Lower leg skin (tissue), 4 donors: ENCODE results near the gene RAPGEF2. TPM values are rescaled to one million over a fixed set of nuclear protein-coding genes. Genes with fewer than 3 reads are reported as not detected.
"Not testable (repeated sequence)": the region's sequence is repeated elsewhere in the genome, so short reads cannot be mapped to it uniquely, and the experiment has no call there.

Experiments used
- DNase-seq, 2 donors: peaks; one replicate each; pipeline ENCODE4 v3.0.0-alpha.2; 2019; ENCODE audit warnings: low spot score in 2 of 2
- H3K4me3 ChIP-seq: fragments of 200-600 bp; sonication (generic); 2 replicates; pipeline ENCODE4 v1.5.1; 2017; ENCODE audit warnings: mild to moderate bottlenecking, low read depth; ENCODE audit not compliant: poor library complexity, severe bottlenecking
- POLR2A ChIP-seq, 2 donors: fragments of 450-650 bp; IDR thresholded peaks; one replicate each; pipeline ENCODE4 v1.6.1; 2016 to 2017; ENCODE audit warnings: antibody characterized with exemption in 2 of 2, mild to moderate bottlenecking in 1 of 2, moderate library complexity in 1 of 2
- WGBS, 2 donors: methylation state at CpG; one replicate each; pipeline ENCODE4 v1.1.5; 2018; 5-methylcytosine and 5-hydroxymethylcytosine counted together
- intact Hi-C: fragments of 100-400 bp; cut with DNase I; formaldehyde crosslinking; loops from one replicate; pipeline ENCODE4 v1.15.0; 2023; ENCODE audit warnings: low total_unique reads
- total RNA-seq, 4 donors: library from RNA; depleted of rRNA; stranded (reverse); fragments of >200 nt; gene quantifications; one replicate each; pipeline ENCODE4 v1.1.0, GENCODE V29; 2016
- TF ChIP-seq, protein P1 (sequence below), 3 donors: fragments of 450-650 bp; IDR thresholded peaks; one replicate each; pipeline ENCODE4 v1.5.1; 2016; ENCODE audit warnings: antibody characterized with exemption in 3 of 3, mild to moderate bottlenecking in 3 of 3, moderate library complexity in 2 of 3

The RAPGEF2 gene
- total RNA-seq, 4 donors from 2014 or later, result 38.3 to 51.7 (median 40.4) TPM

DNA sequence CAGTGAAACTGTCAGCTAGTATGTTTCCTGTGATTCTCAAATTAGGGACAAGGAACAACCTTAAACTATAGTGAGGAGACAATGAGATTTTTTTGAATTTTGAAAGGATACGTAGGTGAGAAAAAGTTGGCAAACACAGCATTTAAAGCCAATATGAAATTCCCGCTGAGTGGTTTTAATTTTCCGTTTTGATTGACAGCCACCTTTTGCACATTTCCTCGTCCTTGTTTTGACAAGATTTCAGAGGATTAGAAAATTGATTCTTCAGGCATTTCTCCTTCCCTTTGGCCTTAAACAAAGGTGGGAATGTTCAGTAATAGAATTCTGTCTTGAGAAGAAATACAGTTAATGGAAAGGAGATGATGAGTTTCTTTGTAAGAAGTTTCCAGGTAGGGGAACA, 52.2 kb downstream of the RAPGEF2 start:
- no peak for DNase-seq
- H3K4me3 ChIP-seq, result no peak overlapping the region
- WGBS, 2 donors, result 82 to 83% methylated on average over 4 of the region's 4 CpGs
- intact Hi-C loops, result no loop called here
- TF ChIP-seq POLR2A (IDR thresholded peaks at IDR 0.05), result no peak
- TF ChIP-seq, protein P1, sequence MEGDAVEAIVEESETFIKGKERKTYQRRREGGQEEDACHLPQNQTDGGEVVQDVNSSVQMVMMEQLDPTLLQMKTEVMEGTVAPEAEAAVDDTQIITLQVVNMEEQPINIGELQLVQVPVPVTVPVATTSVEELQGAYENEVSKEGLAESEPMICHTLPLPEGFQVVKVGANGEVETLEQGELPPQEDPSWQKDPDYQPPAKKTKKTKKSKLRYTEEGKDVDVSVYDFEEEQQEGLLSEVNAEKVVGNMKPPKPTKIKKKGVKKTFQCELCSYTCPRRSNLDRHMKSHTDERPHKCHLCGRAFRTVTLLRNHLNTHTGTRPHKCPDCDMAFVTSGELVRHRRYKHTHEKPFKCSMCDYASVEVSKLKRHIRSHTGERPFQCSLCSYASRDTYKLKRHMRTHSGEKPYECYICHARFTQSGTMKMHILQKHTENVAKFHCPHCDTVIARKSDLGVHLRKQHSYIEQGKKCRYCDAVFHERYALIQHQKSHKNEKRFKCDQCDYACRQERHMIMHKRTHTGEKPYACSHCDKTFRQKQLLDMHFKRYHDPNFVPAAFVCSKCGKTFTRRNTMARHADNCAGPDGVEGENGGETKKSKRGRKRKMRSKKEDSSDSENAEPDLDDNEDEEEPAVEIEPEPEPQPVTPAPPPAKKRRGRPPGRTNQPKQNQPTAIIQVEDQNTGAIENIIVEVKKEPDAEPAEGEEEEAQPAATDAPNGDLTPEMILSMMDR (IDR thresholded peaks at IDR 0.05), result no peak

DNA sequence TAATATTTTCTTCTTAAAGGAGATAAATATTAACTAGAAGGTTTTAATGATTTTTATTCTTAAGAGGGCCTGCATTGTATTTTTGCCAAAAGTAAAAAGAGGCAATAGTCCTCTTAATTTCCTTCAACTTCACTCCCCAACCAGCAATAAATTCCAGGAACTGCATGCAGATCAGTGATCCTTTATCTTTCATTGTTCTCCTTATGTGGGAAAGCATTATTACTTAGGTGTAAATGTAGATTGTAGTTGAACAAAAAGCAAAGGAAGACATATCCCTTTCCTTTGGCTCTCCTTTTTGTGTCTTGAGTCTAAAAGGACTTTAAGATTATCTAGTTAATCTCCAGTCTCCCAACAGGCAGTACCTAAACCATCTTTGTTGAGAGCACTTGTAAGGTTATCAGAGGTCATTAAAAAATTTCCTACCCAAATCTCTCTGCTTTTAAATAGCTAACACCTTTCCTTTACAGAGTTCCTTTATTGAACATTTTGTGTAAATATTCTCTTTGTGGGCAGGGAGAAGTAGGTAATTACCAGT, 55.3 kb downstream of the RAPGEF2 start:
- DNase-seq, result no peak
- TF ChIP-seq POLR2A (IDR thresholded peaks at IDR 0.05), result no peak
- TF ChIP-seq, protein P1 (IDR thresholded peaks at IDR 0.05), result no peak
- intact Hi-C loops, result no loop called here
- H3K4me3 ChIP-seq, result no peak overlapping the region

DNA sequence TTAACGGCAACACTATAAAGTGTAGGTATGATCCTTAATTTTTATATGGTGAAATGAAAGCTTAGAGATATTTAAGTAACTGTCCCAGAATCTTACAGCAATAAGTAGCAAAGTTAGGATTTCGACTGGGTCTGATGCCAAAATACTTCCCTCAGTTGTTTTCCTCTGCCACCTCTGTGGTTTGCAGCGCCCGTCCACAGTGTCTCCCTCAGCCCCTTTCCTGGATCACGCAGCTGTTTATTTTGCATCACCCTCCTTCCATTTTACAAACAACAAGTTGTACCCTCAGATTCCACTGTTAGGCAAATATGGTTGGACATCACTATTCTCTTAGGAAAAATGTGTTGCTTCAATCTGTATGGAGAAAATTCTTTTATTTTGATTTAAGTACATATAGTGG, 56.1 kb downstream of the RAPGEF2 start:
- no peak overlapping the region for H3K4me3 ChIP-seq
- intact Hi-C loops, result no loop called here
- 85 to 94% methylated on average over 5 of the region's 5 CpGs for WGBS, 2 donors
- TF ChIP-seq POLR2A (IDR thresholded peaks at IDR 0.05), result no peak
- TF ChIP-seq, protein P1 (IDR thresholded peaks at IDR 0.05), result no peak
- no peak for DNase-seq

DNA sequence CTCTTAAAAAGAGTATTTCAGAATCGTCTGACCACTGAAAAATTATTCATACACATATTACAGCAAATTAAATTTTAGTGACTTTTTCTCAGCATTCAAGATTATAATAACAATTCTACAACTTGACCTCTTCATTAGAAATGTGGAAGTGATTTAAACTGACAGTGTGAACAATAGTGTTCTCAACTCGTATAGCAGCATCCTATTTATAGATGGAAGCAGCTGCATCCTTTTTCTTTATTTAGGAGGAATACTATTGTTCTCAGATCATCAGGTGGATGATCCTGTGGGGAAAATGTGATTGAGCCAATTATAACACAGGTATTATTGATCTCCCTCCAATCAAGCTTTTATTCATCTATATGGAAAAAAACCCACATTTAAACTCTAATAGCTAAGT, 56.7 kb downstream of the RAPGEF2 start:
- intact Hi-C loops, result no loop called here
- no peak overlapping the region for H3K4me3 ChIP-seq
- TF ChIP-seq, protein P1 (IDR thresholded peaks at IDR 0.05), result no peak
- no peak for TF ChIP-seq POLR2A (IDR thresholded peaks at IDR 0.05)
- no peak for DNase-seq
- WGBS, 2 donors, result 58 to 59% methylated on average over 2 of the region's 2 CpGs

DNA sequence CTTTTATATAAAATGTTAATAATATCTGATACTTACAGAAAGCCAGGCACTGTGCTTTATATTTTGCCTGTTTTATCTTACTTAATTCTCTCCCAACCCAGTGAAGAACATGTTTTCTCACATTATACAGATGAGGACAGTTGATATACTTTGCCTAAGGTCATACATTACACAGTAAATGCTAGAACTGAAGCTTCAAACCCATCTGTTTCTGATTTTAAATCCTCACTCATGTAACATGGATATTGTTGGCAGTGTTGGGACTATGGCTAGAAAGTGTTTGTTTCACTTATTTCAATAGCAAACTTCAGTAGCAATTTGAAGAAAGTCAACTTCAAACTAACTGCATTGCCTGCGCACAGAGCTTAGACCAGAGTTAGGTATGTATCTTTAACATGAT, 57.4 kb downstream of the RAPGEF2 start:
- intact Hi-C loops, result no loop called here
- no peak overlapping the region for H3K4me3 ChIP-seq
- TF ChIP-seq POLR2A (IDR thresholded peaks at IDR 0.05), result no peak
- TF ChIP-seq, protein P1 (IDR thresholded peaks at IDR 0.05), result no peak
- no peak for DNase-seq
- WGBS, 2 donors, result 73 to 85% methylated on average over 1 of the region's 1 CpG

DNA sequence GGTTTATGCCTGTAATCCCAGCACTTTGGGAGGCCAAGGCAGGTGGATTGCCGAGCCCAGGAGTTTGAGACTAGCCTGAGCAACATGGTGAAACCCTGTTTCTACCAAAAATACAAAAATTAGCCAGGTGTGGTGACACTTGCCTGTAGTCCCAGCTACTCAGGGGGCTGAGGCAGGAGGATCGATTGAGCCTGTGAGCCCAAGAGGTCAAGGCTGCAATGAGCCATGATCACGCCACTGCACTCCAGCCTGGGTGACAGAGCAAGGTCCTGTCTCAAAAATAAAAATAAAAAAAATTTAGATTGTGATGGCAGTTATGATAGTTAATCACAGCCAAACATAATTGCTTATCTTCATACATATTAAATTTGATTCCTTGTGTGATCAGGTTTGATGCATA, 58.6 kb downstream of the RAPGEF2 start:
- intact Hi-C loops, DNase-seq, H3K4me3 ChIP-seq: not testable (repeated sequence)
- WGBS, 2 donors, result 96% methylated on average over 3 of the region's 3 CpGs
